ENCODE measurements around the gene ATP6V0A1.

ATP6V0A1 gene

GRCh38 chr17:42423766-42424165, 34.9 kb upstream of the ATP6V0A1 start:
- Histone ChIP-seq H3K36me3 (ENCODE audit: control insufficient read depth in 4 of 4, insufficient read depth in 4 of 4, low read length in 3 of 4) (no peaks in the 10 kb centered on the region), H3K27me3 (replicated peaks in 2 of 5; ENCODE audit: control insufficient read depth in 4 of 5, insufficient read depth in 5 of 5, low read length in 4 of 5) (peaks cover 0 to 3% (median 0%) of the 10 kb centered on the region in 5 experiments), H3K4me3 (ENCODE audit: control insufficient read depth in 1 of 7, extremely low read depth in 1 of 7, insufficient read depth in 4 of 7, low read depth in 2 of 7, low read length in 6 of 7) (peak overlapping the region in 3 of 7 experiments; percentile 87 to 93 (median 91)), H3K4me1 (ENCODE audit: control extremely low read depth in 1 of 4, control insufficient read depth in 4 of 4, insufficient read depth in 4 of 4, low read length in 3 of 4) (peaks cover 0 to 42% (median 39%) of the 10 kb centered on the region in 4 experiments), H3K9me3 (ENCODE audit: control extremely low read depth in 1 of 5, control insufficient read depth in 4 of 5, insufficient read depth in 2 of 5, low read depth in 1 of 5, low read length in 4 of 5) (no peaks in the 10 kb centered on the region), H3K27ac (ENCODE audit: insufficient read depth in 1 of 2, low read depth in 1 of 2, low read length in 2 of 2, poor library complexity in 1 of 2, severe bottlenecking in 2 of 2) (no peak overlapping the region)
- CTCF ChIA-PET = interaction anchor here (0.7 to 3.1 kb wide), 12 partner anchors 8 to 147 kb away, joined by 3 to 12 read pairs (median 4); no protein-coding TSS in a partner anchor
- POLR2A ChIA-PET = interaction anchor here (0.6 to 1.5 kb wide), 4 partner anchors 34 to 111 kb away, joined by 3 to 5 read pairs (median 4); no protein-coding TSS in a partner anchor
- DNase-seq = no peak
- 79% methylated on average over 4 of the region's 11 CpGs for WGBS (ENCODE audit: insufficient coverage)

- CTCF ChIA-PET = interaction anchor here (1.2 to 3.1 kb wide), 5 partner anchors 12 to 102 kb away, joined by 3 to 11 read pairs (median 6); no protein-coding TSS in a partner anchor
- Histone ChIP-seq H3K4me3 (ENCODE audit: control insufficient read depth in 1 of 7, extremely low read depth in 1 of 7, insufficient read depth in 4 of 7, low read depth in 2 of 7, low read length in 6 of 7) (no peak overlapping the region), H3K27me3 (replicated peaks in 2 of 5; ENCODE audit: control insufficient read depth in 4 of 5, insufficient read depth in 5 of 5, low read length in 4 of 5) (peaks cover 0 to 3% (median 0%) of the 10 kb centered on the region in 5 experiments), H3K4me1 (ENCODE audit: control extremely low read depth in 1 of 4, control insufficient read depth in 4 of 4, insufficient read depth in 4 of 4, low read length in 3 of 4) (peaks cover 0 to 34% (median 29%) of the 10 kb centered on the region in 4 experiments), H3K36me3 (ENCODE audit: control insufficient read depth in 4 of 4, insufficient read depth in 4 of 4, low read length in 3 of 4) (no peaks in the 10 kb centered on the region), H3K27ac (ENCODE audit: insufficient read depth in 1 of 2, low read depth in 1 of 2, low read length in 2 of 2, poor library complexity in 1 of 2, severe bottlenecking in 2 of 2) (no peak overlapping the region), H3K9me3 (ENCODE audit: control extremely low read depth in 1 of 5, control insufficient read depth in 4 of 5, insufficient read depth in 2 of 5, low read depth in 1 of 5, low read length in 4 of 5) (no peaks in the 10 kb centered on the region)
- POLR2A ChIA-PET = no interaction called here
- WGBS (ENCODE audit: insufficient coverage) = 65% methylated on average over 3 of the region's 4 CpGs
- DNase-seq = no peak
These were observed 33.6 kb upstream of the ATP6V0A1 start for GRCh38 chr17:42424991-42425610.

- Histone ChIP-seq H3K4me1 (ENCODE audit: control extremely low read depth in 1 of 4, control insufficient read depth in 4 of 4, insufficient read depth in 4 of 4, low read length in 3 of 4) (peaks cover 0 to 7% (median 3%) of the 10 kb centered on the region in 4 experiments), H3K9me3 (ENCODE audit: control extremely low read depth in 1 of 5, control insufficient read depth in 4 of 5, insufficient read depth in 2 of 5, low read depth in 1 of 5, low read length in 4 of 5) (no peaks in the 10 kb centered on the region), H3K27ac (ENCODE audit: insufficient read depth in 1 of 2, low read depth in 1 of 2, low read length in 2 of 2, poor library complexity in 1 of 2, severe bottlenecking in 2 of 2) (no peak overlapping the region), H3K4me3 (ENCODE audit: control insufficient read depth in 1 of 7, extremely low read depth in 1 of 7, insufficient read depth in 4 of 7, low read depth in 2 of 7, low read length in 6 of 7) (no peak overlapping the region), H3K27me3 (replicated peaks in 2 of 5; ENCODE audit: control insufficient read depth in 4 of 5, insufficient read depth in 5 of 5, low read length in 4 of 5) (no peaks in the 10 kb centered on the region), H3K36me3 (ENCODE audit: control insufficient read depth in 4 of 4, insufficient read depth in 4 of 4, low read length in 3 of 4) (no peaks in the 10 kb centered on the region)
- CTCF ChIA-PET = interaction anchor here (0.6 to 2.8 kb wide), 16 partner anchors 9 to 1987 kb away, joined by 3 to 16 read pairs (median 4); no protein-coding TSS in a partner anchor
- DNase-seq = peak; percentile 66 to 85 (median 80)
- POLR2A ChIA-PET = interaction anchor here (0.6 to 1.0 kb wide), 3 partner anchors 8 to 104 kb away, joined by 3 read pairs; no protein-coding TSS in a partner anchor
- WGBS (ENCODE audit: insufficient coverage) = 53% methylated on average over 3 of the region's 4 CpGs
These were observed 30.3 kb upstream of the ATP6V0A1 start for GRCh38 chr17:42428141-42428944.

GRCh38 chr17:42429726-42430447, 28.8 kb upstream of the ATP6V0A1 start:
- POLR2A ChIA-PET = interaction anchor here (0.6 kb wide), 1 partner anchor 88 kb away, joined by 3 read pairs; no protein-coding TSS in a partner anchor

GRCh38 chr17:42431758-42432161, 26.9 kb upstream of the ATP6V0A1 start:
- 85% methylated on average over 2 of the region's 3 CpGs for WGBS (ENCODE audit: insufficient coverage)
- Histone ChIP-seq H3K4me3 (ENCODE audit: control insufficient read depth in 1 of 7, extremely low read depth in 1 of 7, insufficient read depth in 4 of 7, low read depth in 2 of 7, low read length in 6 of 7) (no peak overlapping the region), H3K36me3 (ENCODE audit: control insufficient read depth in 4 of 4, insufficient read depth in 4 of 4, low read length in 3 of 4) (no peaks in the 10 kb centered on the region), H3K9me3 (ENCODE audit: control extremely low read depth in 1 of 5, control insufficient read depth in 4 of 5, insufficient read depth in 2 of 5, low read depth in 1 of 5, low read length in 4 of 5) (no peaks in the 10 kb centered on the region), H3K27me3 (replicated peaks in 2 of 5; ENCODE audit: control insufficient read depth in 4 of 5, insufficient read depth in 5 of 5, low read length in 4 of 5) (no peaks in the 10 kb centered on the region), H3K27ac (ENCODE audit: insufficient read depth in 1 of 2, low read depth in 1 of 2, low read length in 2 of 2, poor library complexity in 1 of 2, severe bottlenecking in 2 of 2) (no peak overlapping the region), H3K4me1 (ENCODE audit: control extremely low read depth in 1 of 4, control insufficient read depth in 4 of 4, insufficient read depth in 4 of 4, low read length in 3 of 4) (no peaks in the 10 kb centered on the region)
- DNase-seq = no peak
- POLR2A ChIA-PET = interaction anchor here (0.7 kb wide), 1 partner anchor 11 kb away, joined by 4 read pairs; no protein-coding TSS in a partner anchor
- CTCF ChIA-PET = interaction anchor here (0.8 to 2.4 kb wide), 10 partner anchors 8 to 87 kb away, joined by 3 to 23 read pairs (median 5); partner anchors contain the start of gene CAVIN1

More at GRCh38 chr17:42429726-42430447, 28.8 kb upstream of the ATP6V0A1 start:
- H3K36me3 ChIP-seq (ENCODE audit: control insufficient read depth in 4 of 4, insufficient read depth in 4 of 4, low read length in 3 of 4) = no peaks in the 10 kb centered on the region
- H3K4me3 ChIP-seq (ENCODE audit: control insufficient read depth in 1 of 7, extremely low read depth in 1 of 7, insufficient read depth in 4 of 7, low read depth in 2 of 7, low read length in 6 of 7) = no peak overlapping the region
- DNase-seq = no peak
- no peaks in the 10 kb centered on the region for H3K27me3 ChIP-seq (replicated peaks in 2 of 5; ENCODE audit: control insufficient read depth in 4 of 5, insufficient read depth in 5 of 5, low read length in 4 of 5)
- 94% methylated on average over 2 of the region's 3 CpGs for WGBS (ENCODE audit: insufficient coverage)
- peaks cover 0 to 3% (median 1%) of the 10 kb centered on the region in 4 experiments for H3K4me1 ChIP-seq (ENCODE audit: control extremely low read depth in 1 of 4, control insufficient read depth in 4 of 4, insufficient read depth in 4 of 4, low read length in 3 of 4)
- H3K9me3 ChIP-seq (ENCODE audit: control extremely low read depth in 1 of 5, control insufficient read depth in 4 of 5, insufficient read depth in 2 of 5, low read depth in 1 of 5, low read length in 4 of 5) = no peaks in the 10 kb centered on the region
- CTCF ChIA-PET = interaction anchor here (0.7 to 2.8 kb wide), 6 partner anchors 11 to 89 kb away, joined by 3 to 23 read pairs (median 8); no protein-coding TSS in a partner anchor
- no peak overlapping the region for H3K27ac ChIP-seq (ENCODE audit: insufficient read depth in 1 of 2, low read depth in 1 of 2, low read length in 2 of 2, poor library complexity in 1 of 2, severe bottlenecking in 2 of 2)

- Histone ChIP-seq H3K27me3 (replicated peaks in 2 of 5; ENCODE audit: control insufficient read depth in 4 of 5, insufficient read depth in 5 of 5, low read length in 4 of 5) (no peaks in the 10 kb centered on the region), H3K4me1 (ENCODE audit: control extremely low read depth in 1 of 4, control insufficient read depth in 4 of 4, insufficient read depth in 4 of 4, low read length in 3 of 4) (peaks cover 0 to 8% (median under 1%) of the 10 kb centered on the region in 4 experiments), H3K27ac (ENCODE audit: insufficient read depth in 1 of 2, low read depth in 1 of 2, low read length in 2 of 2, poor library complexity in 1 of 2, severe bottlenecking in 2 of 2) (no peak overlapping the region), H3K4me3 (ENCODE audit: control insufficient read depth in 1 of 7, extremely low read depth in 1 of 7, insufficient read depth in 4 of 7, low read depth in 2 of 7, low read length in 6 of 7) (no peak overlapping the region), H3K36me3 (ENCODE audit: control insufficient read depth in 4 of 4, insufficient read depth in 4 of 4, low read length in 3 of 4) (no peaks in the 10 kb centered on the region), H3K9me3 (ENCODE audit: control extremely low read depth in 1 of 5, control insufficient read depth in 4 of 5, insufficient read depth in 2 of 5, low read depth in 1 of 5, low read length in 4 of 5) (no peaks in the 10 kb centered on the region)
- CTCF ChIA-PET = interaction anchor here (1.2 to 2.4 kb wide), 8 partner anchors 9 to 81 kb away, joined by 3 to 7 read pairs (median 4); partner anchors contain the start of gene CAVIN1
- WGBS (ENCODE audit: insufficient coverage) = 86% methylated on average over 2 of the region's 6 CpGs
- DNase-seq = no peak
- POLR2A ChIA-PET = no interaction called here
These were observed 22.3 kb upstream of the ATP6V0A1 start for GRCh38 chr17:42436391-42436790.

Data from common myeloid progenitor, CD34-positive (primary cell).